HG02885 (cell line): ENCODE data around the gene RAB1B.
"Not testable (repeated sequence)": the region's sequence is repeated elsewhere in the genome, so short reads cannot be mapped to it uniquely, and the experiment has no call there.

ENCODE experiments used
- ATAC-seq: cut with Tn5 transposase; IDR thresholded peaks from one replicate; pipeline ENCODE4 v1.9.1; 2021; ENCODE audit warnings: mild to moderate bottlenecking; ENCODE audit not compliant: unreplicated experiment, poor library complexity

RAB1B gene

DNA sequence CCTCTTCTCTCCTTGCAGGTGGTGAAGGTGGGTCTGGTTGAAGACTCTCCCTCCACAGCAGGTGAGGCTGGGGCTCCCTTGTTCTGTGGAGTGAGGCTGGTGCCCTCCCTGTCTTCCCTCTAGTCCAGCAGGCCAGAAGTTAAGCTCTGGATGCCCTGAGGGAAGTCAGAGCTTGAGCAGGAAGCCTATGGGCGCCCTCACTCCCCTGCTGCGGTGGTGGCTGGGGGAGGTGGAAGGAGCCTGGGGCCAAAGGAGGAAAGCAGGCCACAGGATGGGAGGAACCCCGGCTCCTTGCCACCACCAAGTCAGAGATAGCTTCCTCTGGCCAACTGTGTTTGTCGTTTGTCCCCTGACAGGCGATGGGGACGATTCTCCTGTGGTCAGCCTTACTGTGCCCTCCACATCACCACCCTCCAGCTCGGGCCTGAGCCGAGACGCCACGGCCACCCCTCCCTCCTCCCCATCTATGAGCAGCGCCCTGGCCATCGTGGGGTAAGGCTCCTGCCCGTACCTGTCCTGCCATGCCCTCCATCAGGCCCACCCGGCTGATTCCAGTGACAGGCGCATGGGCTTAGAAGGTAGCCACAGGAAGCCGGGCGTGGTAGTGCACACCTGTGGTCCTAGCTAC, 29.5 kb upstream of the RAB1B start:
- ATAC-seq, result no peak

DNA sequence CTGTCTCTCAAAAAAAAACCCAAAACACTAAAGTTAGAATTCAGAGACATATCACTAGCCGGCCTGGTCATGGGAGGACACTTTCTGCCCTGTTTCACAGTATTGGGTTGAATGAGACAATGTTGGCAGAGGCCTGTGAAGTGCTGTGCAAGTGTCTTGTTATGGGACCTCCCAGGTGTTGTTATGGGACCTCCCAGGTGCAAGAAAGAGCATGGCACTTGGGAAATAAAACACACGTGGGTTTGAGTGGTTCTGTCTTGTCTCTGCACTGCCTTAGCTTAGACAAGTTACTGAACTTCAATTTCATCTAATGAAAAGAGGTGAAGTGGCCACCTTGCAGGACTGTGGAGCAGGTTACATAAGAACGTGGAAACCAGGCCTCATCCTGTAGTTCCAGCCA, 28.9 kb upstream of the RAB1B start:
- ATAC-seq, result no peak

DNA sequence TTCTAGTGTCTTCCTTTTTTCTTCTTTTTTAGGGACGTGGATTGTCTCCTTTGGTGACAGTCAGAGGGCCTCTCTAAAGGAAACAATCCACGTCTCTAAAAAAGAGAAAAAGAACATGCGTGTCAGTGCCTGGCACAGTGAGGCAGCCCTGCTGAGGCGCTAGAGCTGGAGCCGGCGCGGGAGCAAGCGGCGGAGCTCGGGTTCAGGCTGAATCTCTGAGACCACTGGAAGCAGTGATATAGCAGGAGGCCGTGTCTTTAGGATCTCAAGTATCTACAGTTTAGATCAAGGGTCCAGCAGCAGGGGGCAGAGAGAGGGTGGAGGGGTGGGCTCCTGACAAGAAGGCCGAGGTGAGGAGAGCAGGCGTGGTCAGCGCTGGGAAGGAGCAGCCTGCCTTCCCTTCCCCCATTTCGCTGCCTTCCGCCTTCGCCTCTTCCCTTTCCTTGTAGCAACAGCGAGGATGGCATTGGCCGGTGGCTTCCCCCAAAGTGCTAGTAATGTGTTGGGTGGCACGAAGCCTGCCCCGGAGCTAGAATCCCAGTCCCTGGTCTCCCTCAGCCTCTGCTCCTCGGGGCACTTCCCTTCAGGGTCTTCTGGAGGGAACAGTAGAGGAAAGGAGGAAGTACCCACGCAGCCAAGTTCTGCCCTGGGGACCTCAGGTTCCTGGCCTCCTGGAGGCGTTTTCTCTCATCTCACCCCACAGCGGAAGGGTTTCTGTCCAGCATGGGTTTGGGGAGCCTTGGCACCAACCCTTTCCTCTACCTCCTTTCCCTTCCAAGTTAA, 28.2 kb upstream of the RAB1B start:
- no peak for ATAC-seq

DNA sequence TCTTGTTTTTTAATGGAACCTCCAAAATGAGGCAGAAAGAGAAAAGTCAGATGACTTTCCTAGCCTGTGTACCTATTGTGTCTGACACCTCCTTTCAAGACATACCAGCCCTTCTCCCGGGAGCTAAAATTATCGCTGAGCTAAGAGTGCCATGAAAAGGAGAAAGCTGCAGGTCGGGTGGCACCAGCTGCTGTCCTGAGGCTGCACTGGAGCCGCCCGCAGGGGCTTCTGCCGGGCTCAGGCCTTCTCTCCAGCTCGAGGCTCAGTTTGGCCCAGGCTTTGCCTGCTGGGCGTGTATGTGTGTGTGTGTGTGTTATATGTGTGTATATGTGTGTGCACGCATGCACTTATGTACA, 27.7 kb upstream of the RAB1B start:
- no peak for ATAC-seq

DNA sequence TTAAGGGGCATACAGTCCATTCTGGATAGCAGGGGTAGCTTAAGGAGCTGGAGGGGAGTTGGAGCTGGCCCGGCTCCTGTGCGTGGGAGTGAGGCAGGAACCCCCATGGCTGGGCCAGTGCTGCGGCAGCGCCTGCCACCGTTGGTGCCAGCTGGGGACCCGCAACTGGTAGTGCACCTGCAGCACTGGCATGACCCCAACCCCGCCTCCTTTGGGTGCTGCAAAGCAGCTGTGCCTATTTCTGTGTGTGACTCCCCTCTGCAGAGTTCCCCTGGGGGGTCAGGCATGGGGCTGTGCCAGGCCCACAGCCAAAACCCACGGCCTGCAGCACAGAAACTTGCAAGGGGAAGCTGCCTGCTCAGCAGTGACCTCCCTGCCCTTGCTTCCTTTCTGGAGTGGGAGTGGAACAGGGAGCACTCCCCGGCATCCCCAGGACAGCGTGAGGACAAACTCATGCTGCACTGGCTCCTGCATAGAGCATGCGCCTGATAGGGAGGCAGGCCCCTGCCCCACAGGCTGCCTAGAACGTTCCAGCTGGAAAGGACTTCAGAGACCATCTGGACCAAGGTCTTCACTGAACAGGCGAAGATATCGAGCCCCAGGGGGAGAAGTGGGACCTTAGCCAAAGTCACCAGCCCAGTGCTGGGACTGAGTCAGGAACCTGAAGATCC, 26.2 kb upstream of the RAB1B start:
- no peak for ATAC-seq

DNA sequence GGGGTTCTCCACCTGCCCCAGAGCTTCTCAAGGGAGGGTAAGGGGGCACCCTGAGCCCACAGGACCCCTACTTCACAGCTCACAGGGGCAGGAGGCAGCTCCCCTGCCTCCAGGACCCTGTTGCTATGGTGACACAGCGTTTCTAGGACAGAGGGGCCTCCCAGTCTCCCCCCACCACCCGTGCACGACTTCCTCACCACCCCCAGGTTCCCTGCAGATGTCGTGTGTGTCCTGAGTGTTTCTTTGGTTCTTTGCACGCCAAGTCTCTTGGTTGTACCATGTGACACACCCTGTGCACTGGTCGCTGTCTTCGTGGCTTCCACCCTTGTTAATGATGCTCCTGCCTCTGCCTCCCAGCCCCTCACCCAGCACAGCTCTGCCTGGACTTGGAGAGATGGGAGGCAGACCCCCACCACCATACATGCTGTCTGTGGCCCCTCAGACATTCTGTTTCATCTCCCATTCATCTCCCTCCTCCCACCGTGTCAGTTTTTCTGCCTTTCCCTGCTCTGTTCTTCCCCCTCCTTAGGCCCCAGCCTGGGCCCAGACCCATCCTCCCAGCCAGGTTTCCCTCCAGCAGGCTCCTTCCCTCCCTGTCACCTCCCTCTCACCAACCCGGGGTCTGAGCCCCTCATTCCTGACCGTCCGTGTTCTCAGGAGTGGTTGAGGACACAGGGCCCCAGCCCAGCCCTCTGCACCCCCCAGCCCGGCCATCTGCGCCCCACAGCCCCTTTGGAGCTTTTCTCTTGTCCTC, 24.5 kb upstream of the RAB1B start:
- no peak for ATAC-seq

DNA sequence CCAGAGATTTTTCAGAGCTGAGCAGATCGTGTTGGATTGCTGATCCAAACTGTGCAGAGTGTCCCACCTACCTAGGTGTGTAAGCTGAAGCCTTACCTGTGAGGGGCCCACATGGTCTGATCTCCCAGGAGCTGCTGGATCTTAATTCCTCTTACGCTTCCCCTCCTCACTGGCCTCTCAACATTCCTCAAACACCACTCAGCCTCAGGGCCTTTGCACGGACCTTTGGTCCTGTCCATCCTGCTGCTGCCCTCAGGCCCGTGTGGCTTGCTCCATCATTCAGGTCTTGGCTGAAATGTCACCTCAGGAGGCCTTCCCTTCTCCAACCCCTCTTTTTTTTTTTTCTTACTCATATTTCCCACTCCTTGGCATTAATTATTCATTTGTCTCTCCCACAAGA, 21.1 kb upstream of the RAB1B start:
- ATAC-seq, result no peak

DNA sequence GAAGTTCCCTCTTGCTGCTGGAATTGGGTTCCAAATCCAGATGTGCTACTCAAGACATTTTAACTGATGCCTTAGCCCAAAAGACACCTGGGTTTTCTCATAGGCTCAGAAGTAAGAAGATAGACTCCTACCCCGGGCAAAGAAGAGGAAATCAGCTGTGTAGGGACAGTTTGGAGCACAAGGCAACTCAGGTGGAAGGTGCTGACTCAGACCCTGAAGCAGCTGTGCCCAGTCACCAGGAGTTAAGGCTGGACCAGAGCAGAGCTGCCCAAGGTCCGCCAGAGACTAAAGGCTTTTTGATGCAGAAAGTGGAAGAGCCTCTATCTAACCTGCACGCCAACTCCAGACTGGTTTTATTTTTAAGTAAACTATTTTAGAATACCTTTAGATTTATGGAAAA, 20.6 kb upstream of the RAB1B start:
- no peak for ATAC-seq

DNA sequence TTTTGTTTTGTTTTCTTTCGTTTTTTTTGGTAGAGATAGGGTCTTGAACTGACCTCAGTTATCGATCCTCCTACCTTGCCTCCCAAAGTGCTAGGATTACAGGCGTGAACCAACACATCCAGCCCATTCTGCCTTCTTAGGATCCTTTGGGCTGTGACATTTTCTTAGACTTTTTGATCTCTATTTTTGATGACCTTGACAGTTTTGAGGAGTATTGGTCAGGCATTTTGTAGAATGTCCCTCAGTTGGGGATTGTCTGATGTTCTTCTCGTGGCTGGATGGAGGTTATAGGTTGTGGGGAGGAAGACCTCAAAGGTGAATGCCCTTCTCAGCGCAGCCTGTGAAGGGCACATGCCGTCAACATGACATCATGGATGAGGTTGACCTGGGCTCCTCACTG, 19.5 kb upstream of the RAB1B start:
- no peak for ATAC-seq

DNA sequence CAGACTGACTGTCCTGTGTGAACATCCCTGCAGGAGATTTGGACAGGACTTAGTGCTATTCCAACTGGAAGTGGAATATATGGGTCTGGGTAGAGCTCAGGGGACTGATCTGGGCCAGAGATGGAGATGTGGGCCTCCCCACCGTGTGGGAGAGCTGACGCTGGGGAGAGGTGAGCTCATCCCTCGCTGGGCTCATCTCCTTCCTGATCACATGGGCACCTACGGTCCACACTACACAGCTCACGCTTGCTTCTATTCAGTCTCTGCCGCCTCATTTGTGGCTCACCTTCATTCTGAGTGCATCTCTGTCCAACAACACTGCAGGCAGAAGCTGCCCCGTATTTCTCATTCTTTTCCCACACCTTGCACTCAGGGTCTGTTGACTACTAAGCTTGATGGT, 16.6 kb upstream of the RAB1B start:
- no peak for ATAC-seq

DNA sequence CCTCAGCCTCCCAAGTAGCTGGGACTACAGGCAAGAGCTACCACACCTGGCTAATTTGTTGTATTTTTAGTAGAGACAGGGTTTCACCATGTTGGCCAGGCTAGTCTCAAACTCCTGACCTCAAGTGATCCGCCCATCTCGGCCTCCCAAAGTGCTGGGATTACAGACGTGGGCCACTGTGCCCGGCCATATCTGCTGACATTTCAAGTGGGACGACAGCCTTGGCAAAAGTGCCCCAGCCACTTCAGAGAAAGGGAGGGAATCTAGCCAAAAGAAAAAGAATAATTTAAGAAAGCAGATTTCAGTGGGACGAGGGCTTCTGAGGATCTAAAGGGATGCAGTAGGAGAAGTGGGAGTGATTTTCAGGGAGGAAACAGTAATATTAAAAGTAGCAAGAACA, 15.4 kb upstream of the RAB1B start:
- not testable (repeated sequence) for ATAC-seq

DNA sequence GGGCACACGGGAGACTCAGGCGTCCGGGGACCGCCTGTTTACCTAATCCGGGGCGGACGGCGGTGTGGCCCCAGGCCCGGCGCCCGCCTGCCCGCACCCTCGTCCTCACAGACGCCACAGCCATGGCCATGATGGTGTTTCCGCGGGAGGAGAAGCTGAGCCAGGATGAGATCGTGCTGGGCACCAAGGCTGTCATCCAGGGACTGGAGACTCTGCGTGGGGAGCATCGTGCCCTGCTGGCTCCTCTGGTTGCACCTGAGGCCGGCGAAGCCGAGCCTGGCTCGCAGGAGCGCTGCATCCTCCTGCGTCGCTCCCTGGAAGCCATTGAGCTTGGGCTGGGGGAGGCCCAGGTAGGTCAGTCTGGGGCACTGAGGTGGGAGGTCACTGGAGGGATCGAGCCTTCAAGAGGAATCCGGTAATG, 10.0 kb upstream of the RAB1B start:
- no peak for ATAC-seq

DNA sequence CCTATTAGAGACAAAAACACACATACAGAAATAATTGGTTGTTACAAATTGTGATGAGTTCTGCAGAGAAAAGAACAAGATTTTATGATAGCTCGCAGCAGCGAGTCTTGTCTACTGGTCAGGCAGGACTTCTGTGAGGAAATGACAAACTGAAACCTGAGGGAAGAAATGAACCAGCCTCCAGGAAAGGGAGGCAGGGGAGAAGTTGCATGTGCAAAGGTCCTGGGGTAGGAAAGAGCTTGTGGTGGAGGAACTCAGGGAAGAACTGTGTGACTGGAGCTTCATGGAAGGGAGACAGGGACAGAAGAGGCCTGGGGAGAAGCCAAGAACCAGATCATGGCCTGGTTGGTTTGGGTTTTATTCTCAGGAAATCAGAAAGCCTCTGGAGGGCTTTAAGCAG, 9.2 kb upstream of the RAB1B start:
- no peak for ATAC-seq

DNA sequence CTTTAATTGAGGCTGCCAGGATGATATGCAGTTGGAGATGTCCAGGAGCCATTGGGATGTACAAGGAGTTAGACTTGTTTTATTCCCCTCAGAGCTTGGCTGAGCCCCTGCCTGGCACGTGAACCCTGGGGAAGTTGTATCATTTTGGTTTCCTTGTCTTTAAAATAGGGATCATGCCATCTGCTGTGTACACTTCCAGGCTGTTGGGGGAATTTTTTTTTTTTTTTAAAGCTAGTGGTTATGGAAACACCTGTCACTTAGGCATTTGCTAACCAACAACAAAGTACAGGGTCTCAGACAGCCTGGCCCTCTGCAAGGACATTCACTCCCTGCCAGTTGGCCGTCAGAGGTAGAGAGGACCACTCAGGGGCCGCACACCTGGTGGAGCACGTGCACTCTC, 8.5 kb upstream of the RAB1B start:
- no peak for ATAC-seq

DNA sequence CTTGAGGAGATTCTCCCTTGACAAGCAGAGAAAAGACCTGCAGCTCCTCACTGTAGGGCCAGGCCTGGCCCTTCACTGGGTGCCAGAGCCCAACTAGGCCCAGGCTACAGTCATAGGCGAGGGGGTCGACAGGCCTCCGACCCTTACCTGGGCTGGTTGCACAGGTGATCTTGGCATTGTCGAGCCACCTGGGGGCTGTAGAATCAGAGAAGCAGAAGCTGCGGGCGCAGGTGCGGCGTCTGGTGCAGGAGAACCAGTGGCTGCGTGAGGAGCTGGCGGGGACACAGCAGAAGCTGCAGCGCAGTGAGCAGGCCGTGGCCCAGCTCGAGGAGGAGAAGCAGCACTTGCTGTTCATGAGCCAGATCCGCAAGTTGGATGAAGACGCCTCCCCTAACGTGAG, 6.9 kb upstream of the RAB1B start:
- no peak for ATAC-seq

DNA sequence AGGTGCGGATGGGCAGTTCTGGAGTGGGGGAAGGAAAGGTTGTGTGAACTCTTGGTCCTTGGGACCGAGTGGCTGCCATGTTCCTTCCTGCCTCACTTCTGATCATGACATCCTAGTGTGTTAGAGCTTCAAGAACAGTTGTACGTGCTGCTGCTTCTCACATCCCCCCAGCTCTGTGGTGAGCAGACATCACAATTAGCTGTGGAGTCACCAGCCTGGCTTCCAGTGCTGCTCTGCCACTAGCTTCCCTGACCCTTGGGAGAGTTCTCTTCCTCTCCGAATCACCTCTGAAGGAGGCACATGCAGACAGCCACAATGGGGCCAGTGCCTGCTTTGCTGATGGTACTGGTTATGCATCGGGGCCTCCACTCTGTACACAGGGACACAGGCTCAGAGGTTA, 6.2 kb upstream of the RAB1B start:
- no peak for ATAC-seq

DNA sequence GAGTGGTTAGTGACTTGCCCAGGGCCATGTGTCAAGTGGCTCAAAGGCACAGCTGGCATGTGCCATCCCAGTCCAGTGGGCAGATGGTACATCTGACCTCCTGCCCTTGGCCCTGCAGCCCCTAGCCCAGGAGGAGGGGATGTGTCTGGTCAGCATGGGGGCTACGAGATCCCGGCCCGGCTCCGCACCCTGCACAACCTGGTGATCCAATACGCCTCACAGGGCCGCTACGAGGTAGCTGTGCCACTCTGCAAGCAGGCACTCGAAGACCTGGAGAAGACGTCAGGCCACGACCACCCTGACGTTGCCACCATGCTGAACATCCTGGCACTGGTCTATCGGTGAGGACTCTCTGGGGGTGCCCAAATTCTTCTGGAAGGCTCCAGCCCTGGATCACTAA, 5.7 kb upstream of the RAB1B start:
- ATAC-seq, result no peak

DNA sequence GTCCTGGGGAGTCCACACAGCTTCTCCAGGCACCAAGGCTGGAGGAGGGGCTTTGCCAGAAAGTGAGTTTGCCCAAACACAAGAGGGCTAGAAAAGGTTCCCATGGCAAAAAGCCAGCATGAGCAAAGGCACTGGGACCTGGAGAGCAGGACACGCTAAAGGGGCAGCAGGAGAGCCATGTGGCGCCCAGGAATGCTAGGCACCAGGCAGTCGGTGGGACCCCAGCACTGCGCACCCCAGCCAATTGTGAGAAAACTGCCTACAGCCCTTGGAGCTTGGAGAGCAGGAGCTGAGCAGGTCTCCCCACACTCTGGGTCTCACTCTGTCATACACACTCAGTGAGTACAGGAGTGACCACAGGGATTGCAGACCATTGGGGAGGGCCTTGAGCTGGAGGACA, 5.2 kb upstream of the RAB1B start:
- no peak for ATAC-seq

DNA sequence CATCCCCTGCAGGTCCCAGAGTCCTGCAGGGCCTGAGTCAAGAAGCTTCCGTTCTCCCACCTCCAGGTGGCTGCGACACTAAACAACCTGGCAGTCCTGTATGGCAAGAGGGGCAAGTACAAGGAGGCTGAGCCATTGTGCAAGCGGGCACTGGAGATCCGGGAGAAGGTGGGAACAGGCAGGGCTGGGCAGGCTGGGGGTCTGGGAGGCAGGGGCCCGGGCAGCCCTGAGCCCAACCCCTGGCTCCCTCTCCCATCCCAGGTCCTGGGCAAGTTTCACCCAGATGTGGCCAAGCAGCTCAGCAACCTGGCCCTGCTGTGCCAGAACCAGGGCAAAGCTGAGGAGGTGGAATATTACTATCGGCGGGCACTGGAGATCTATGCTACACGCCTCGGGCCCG, 4.7 kb upstream of the RAB1B start:
- no peak for ATAC-seq

DNA sequence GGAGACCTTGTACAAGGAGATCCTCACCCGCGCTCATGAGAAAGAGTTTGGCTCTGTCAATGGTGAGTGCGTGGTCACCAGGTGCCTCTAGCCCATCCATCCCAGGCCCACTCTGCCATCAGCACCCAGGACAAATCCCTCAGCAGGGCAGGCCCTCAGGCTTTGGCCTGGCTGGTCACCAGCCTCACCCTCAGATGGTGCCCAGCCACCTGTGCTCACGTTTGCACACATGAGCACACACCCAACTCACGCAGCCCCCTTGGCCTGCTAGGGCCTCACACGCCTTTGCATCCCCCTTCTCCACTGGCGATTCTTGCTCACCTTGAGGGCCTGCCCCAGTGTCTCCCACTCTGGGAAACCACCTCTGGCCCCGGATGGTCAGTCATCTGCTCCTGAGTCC, 4.1 kb upstream of the RAB1B start:
- no peak for ATAC-seq

DNA sequence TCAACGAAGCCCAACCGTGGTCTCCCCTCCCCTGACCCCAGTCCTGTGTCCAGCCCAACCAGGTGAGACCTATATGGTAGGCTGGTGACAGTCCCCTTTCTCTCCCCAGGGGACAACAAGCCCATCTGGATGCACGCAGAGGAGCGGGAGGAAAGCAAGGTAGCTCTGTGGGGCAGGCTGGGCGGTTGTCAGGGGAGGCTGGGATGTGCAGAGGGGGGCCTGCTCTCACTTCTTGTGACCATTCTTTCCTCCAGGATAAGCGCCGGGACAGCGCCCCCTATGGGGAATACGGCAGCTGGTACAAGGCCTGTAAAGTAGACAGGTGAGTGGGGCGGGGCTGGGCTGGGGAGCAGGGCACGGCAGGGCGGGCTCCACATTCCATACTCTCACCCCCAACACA, 3.5 kb upstream of the RAB1B start:
- ATAC-seq, result no peak
